HepG2 (cell line): Measurements from ENCODE around the gene TSPAN7. TPM values are rescaled to one million over a fixed set of nuclear protein-coding genes. Genes with fewer than 3 reads are reported as not detected.

Source experiments
- ATAC-seq: fragments of 200-7000 bp; cut with Tn5 transposase; 3 replicates; pipeline ENCODE4 v1.9.1; 2020; ENCODE audit warnings: mild to moderate bottlenecking, moderate library complexity
- BruUV-seq: library from RNA; stranded (reverse); fragments of 400-500 nt; replicated peaks from 2 replicates; lab custom pipeline; 2021; lab: Mats Ljungman, UMichigan
- CTCF ChIA-PET: fragments of 300-600 bp; formaldehyde crosslinking; extraction: SDS; loops from one replicate; lab custom pipeline; 2021; ENCODE audit warnings: low total read pairs, inconsistent platforms, low intra/inter-chr PET ratio; lab: Yijun Ruan, JAX
- POLR2A ChIA-PET: fragments of 350-600 bp; sonication (Branson Sonifier 250); formaldehyde crosslinking; loops from one replicate; lab custom pipeline; 2020; ENCODE audit warnings: antibody characterized with exemption, inconsistent platforms; lab: Yijun Ruan, JAX
- DNase-seq: peaks from one replicate; pipeline ENCODE4 v3.0.0-alpha.2; 2015; ENCODE audit warnings: low spot score
- FAIRE-seq: peaks from 3 replicates; lab custom pipeline; 2011; peaks lifted over from hg19 to GRCh38; lab: Jason Lieb, UNC
- H2AFZ ChIP-seq: one replicate; pipeline ENCODE4 v1.6.1; 2011; ENCODE audit warnings: low read length, inconsistent platforms
- H3K27ac ChIP-seq: fragments of 300-600 bp; 3 replicates; pipeline ENCODE4 v1.8.0; 2011; ENCODE audit warnings: mixed run types, mild to moderate bottlenecking, mixed read lengths, low read length, inconsistent platforms; ENCODE audit not compliant: insufficient read depth; ENCODE audit errors: extremely low read length
- H3K27me3 ChIP-seq, 2 experiments: fragments of 200-600 bp in 1 of 2; 2 replicates in 1 of 2; 3 replicates in 1 of 2; pipeline versions ENCODE4 v1.6.0 to v1.8.0; 2011; ENCODE audit warnings: low read length in 2 of 2, mild to moderate bottlenecking in 2 of 2, moderate library complexity in 2 of 2, inconsistent platforms in 1 of 2; ENCODE audit not compliant: insufficient read depth in 2 of 2, control insufficient read depth in 1 of 2
- H3K36me3 ChIP-seq, 2 experiments: fragments of 200-600 bp in 1 of 2; replicated peaks in 1 of 2; 2 replicates in 1 of 2; 3 replicates in 1 of 2; pipeline versions ENCODE4 v1.5.1 to v1.8.0; 2011; ENCODE audit warnings: low read length in 2 of 2, inconsistent platforms in 1 of 2; ENCODE audit not compliant: insufficient read depth in 2 of 2, control insufficient read depth in 1 of 2
- H3K4me1 ChIP-seq: 2 replicates; pipeline ENCODE4 v1.5.1; 2012; ENCODE audit warnings: low read length, inconsistent platforms; ENCODE audit not compliant: insufficient read depth
- H3K4me2 ChIP-seq: 2 replicates; pipeline ENCODE4 v1.6.0; 2011; ENCODE audit warnings: low read depth, low read length, inconsistent platforms
- H3K4me3 ChIP-seq, 3 experiments: fragments of 200-600 bp in 1 of 3; sonication (generic), shearing (Covaris generic) in 1 of 3; replicated peaks in 1 of 3; 2 replicates each; pipeline ENCODE4 v1.5.1; 2011 to 2016; ENCODE audit warnings: low read length in 3 of 3, inconsistent platforms in 2 of 3, low read depth in 2 of 3, mild to moderate bottlenecking in 2 of 3, control low read depth in 1 of 3, mixed read lengths in 1 of 3; ENCODE audit not compliant: insufficient read depth in 1 of 3
- H3K79me2 ChIP-seq: one replicate; pipeline ENCODE4 v1.6.1; 2011; ENCODE audit warnings: low read length, inconsistent platforms; ENCODE audit not compliant: insufficient read depth
- H3K9ac ChIP-seq: 2 replicates; pipeline ENCODE4 v1.6.0; 2011; ENCODE audit warnings: mild to moderate bottlenecking, low read depth, low read length, inconsistent platforms; ENCODE audit not compliant: insufficient read depth
- H3K9me3 ChIP-seq: 2 replicates; pipeline ENCODE4 v1.5.1; 2012; ENCODE audit warnings: mild to moderate bottlenecking, low read length
- H4K20me1 ChIP-seq: 2 replicates; pipeline ENCODE4 v1.6.0; 2011; ENCODE audit warnings: inconsistent platforms, mild to moderate bottlenecking, low read length, moderate library complexity; ENCODE audit not compliant: insufficient read depth
- KDM3A ChIP-seq: IDR thresholded peaks from 2 replicates; pipeline ENCODE4 v1.6.1; 2018; ENCODE audit warnings: low read depth, missing compliant biosample characterization
- NKX3-1 ChIP-seq: sonication (generic); formaldehyde crosslinking; IDR thresholded peaks from 2 replicates; pipeline ENCODE4 v1.5.0; 2020; ENCODE audit warnings: missing genetic modification reagents
- PHF21A ChIP-seq: sonication (generic); formaldehyde crosslinking; IDR thresholded peaks from 2 replicates; pipeline ENCODE4 v1.5.0; 2020; ENCODE audit warnings: mild to moderate bottlenecking, missing genetic modification reagents
- PLRG1 ChIP-seq: fragments of 450-650 bp; conservative IDR thresholded peaks from 2 replicates; pipeline ENCODE4 v1.6.1; 2016
- RFXANK ChIP-seq: IDR thresholded peaks from 2 replicates; pipeline ENCODE4 v1.6.1; 2016
- RFXAP ChIP-seq: sonication (generic); formaldehyde crosslinking; IDR thresholded peaks from 2 replicates; pipeline ENCODE4 v1.4.0; 2020; ENCODE audit warnings: missing genetic modification reagents, borderline replicate concordance
- SMARCC2 ChIP-seq: fragments of 450-650 bp; IDR thresholded peaks from 2 replicates; pipeline ENCODE4 v1.6.1; 2017; ENCODE audit warnings: antibody characterized with exemption, mild to moderate bottlenecking
- SNAPC4 ChIP-seq: sonication (generic); formaldehyde crosslinking; IDR thresholded peaks from 2 replicates; pipeline ENCODE4 v1.4.0; 2020; ENCODE audit warnings: mild to moderate bottlenecking, missing genetic modification reagents
- TERF1 ChIP-seq: sonication (generic); formaldehyde crosslinking; IDR thresholded peaks from 2 replicates; pipeline ENCODE4 v1.8.0; 2022; ENCODE audit warnings: mild to moderate bottlenecking, missing genetic modification reagents, moderate library complexity
- ZIK1 ChIP-seq: sonication (generic); formaldehyde crosslinking; IDR thresholded peaks from 2 replicates; pipeline ENCODE4 v1.5.0; 2020; ENCODE audit warnings: mild to moderate bottlenecking, low read depth, missing genetic modification reagents, borderline replicate concordance
- ZNF263 ChIP-seq: sonication (generic); formaldehyde crosslinking; IDR thresholded peaks from 2 replicates; pipeline ENCODE4 v1.4.0; 2020; ENCODE audit warnings: missing genetic modification reagents
- ZNF329 ChIP-seq: sonication (generic); formaldehyde crosslinking; IDR thresholded peaks from 2 replicates; pipeline ENCODE4 v1.9.0; 2021; ENCODE audit warnings: low read depth, mild to moderate bottlenecking, missing genetic modification reagents
- ZNF691 ChIP-seq: sonication (generic); formaldehyde crosslinking; IDR thresholded peaks from 2 replicates; pipeline ENCODE4 v1.4.0; 2020; ENCODE audit warnings: missing genetic modification reagents, low read depth, mild to moderate bottlenecking, borderline replicate concordance
- ZNF792 ChIP-seq: IDR thresholded peaks from 2 replicates; pipeline ENCODE4 v1.6.1; 2016
- WGBS: methylation state at CpG from one replicate; pipeline ENCODE4 v1.1.6; 2017; ENCODE audit warnings: low lambda C conversion rate; 5-methylcytosine and 5-hydroxymethylcytosine counted together
- in situ Hi-C: cut with HindIII; loops from 2 replicates; pipeline ENCODE4 v1.10.0; 2017; ENCODE audit warnings: low pct_unique_long_range_greater_than_20kb; ENCODE audit not compliant: extremely low pct_ligation_motif_present
- intact Hi-C: fragments of 100-400 bp; cut with micrococcal nuclease; formaldehyde crosslinking; loops from one replicate; pipeline ENCODE4 v1.10.0; 2022; ENCODE audit not compliant: unreplicated experiment
- polyA plus RNA-seq, 8 experiments: library from polyadenylated mRNA; depleted of rRNA in 3 of 8; stranded (reverse) in 7 of 8; unstranded in 1 of 8; fragments of >200 nt; fragmentation: Illumina TruSeq in 4 of 8; extraction: Trizol in 4 of 8; gene quantifications; 2 replicates each; pipeline versions ENCODE4 v1.2.1 to v1.2.3, GENCODE V29; 2011 to 2016; ENCODE audit warnings: low read depth in 4 of 8, missing spikeins in 1 of 8, mixed read lengths in 1 of 8; ENCODE audit not compliant: insufficient read depth in 1 of 8
- total RNA-seq, 5 experiments: library from RNA; depleted of rRNA; stranded (reverse); fragments of >200 nt; fragmentation: Illumina TruSeq; extraction: Trizol; gene quantifications; 2 replicates each; pipeline ENCODE4 v1.2.3, GENCODE V29; 2016; ENCODE audit warnings: low read depth in 1 of 5

TSPAN7 gene
- total and polyA plus RNA-seq, 2 of the 13 experiments (the other 11 are each of a cell fraction or from before 2014, with no cell fraction given) = 21.4 to 47.1 TPM

GRCh38 chrX:38606821-38607220 lies 45.5 kb downstream of the TSPAN7 start (continued):
- TF ChIP-seq PHF21A (CRISPR knock-in tag) = no peak
- TF ChIP-seq ZIK1 (CRISPR knock-in tag) = no peak
- no peak for TF ChIP-seq ZNF792 (CRISPR knock-in tag)
- TF ChIP-seq ZNF329 (CRISPR knock-in tag) = no peak

GRCh38 chrX:38607976-38608375 lies 46.6 kb downstream of the TSPAN7 start:
- intact Hi-C loops = no loop called here
- WGBS = 97% methylated on average over 4 of the region's 4 CpGs
- H3K36me3 ChIP-seq = no peaks in the 10 kb centered on the region

More at GRCh38 chrX:38607976-38608375, 46.6 kb downstream of the TSPAN7 start:
- H3K9me3 ChIP-seq = no peaks in the 10 kb centered on the region
- H3K4me2 ChIP-seq = no peak overlapping the region
- H3K4me1 ChIP-seq = no peaks in the 10 kb centered on the region
- no peaks in the 10 kb centered on the region for H3K79me2 ChIP-seq
- FAIRE-seq = no peak
- in situ Hi-C loops = no loop called here
- no peaks in the 10 kb centered on the region for H3K27me3 ChIP-seq
- BruUV-seq = no TSS peak
- H4K20me1 ChIP-seq = no peaks in the 10 kb centered on the region
- no peak overlapping the region for H3K9ac ChIP-seq
- H3K27ac ChIP-seq = no peak overlapping the region
- no peak overlapping the region for H2AFZ ChIP-seq
- H3K4me3 ChIP-seq = no peak overlapping the region
- ATAC-seq = no peak
- TF ChIP-seq PLRG1 = no peak
- TF ChIP-seq RFXANK (CRISPR knock-in tag) = no peak
- no peak for TF ChIP-seq ZNF263
- no peak for TF ChIP-seq NKX3-1 (CRISPR knock-in tag)
- no peak for TF ChIP-seq TERF1 (CRISPR knock-in tag)
- TF ChIP-seq SMARCC2 = no peak
- TF ChIP-seq SNAPC4 (CRISPR knock-in tag) = no peak
- no peak for TF ChIP-seq ZNF691 (CRISPR knock-in tag)
- no peak for TF ChIP-seq KDM3A (CRISPR knock-in tag)
- no peak for TF ChIP-seq RFXAP (CRISPR knock-in tag)
- ChIA-PET CTCF (no interaction called here), POLR2A (no interaction called here)
- no peak for DNase-seq
